ENCODE measurements around the gene GBA3.

Gene GBA3

GRCh38 chr4:22703912-22704311, 11.2 kb downstream of the GBA3 start:
- DNase-seq: no peak

DNA sequence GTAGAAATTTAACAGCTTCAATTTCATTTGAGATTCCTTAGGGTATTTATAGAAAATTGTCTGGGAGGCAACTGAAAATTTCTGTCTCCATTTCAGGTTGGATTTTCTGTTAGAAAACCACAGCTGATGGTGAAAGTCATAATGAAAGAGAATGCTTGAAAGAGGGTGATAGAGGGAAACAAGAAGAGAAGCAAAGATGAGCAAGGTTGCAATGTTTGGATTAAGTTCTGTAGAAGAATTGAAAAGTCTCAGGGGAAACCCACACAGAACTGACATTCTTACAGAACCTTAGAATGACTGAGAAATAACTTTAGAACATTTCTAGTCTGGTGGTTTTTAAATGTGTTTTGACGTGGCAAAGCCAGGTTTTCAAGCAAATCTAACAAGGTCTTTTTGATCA, 14.7 kb downstream of the GBA3 start:
- DNase-seq: no peak

DNA sequence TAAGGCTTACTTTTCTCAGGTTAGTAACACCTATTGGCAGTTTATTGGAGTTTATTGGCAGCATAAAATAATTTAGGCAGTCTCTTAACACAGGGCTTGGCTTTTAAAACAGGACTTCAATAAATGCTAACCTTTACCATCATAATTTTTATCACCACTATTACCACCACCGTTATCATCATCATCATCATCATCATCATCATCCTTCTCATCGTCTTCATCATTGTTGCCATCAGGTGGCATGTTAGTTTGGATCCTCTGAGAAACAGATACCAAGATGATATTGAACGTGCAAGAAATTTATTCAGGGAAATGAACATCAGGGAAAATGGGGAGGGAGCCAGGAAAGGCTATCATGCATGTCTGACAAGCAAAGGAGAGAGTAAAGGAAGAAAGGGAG, 16.2 kb downstream of the GBA3 start:
- DNase-seq: no peak

- no peak for DNase-seq
These were observed 19.4 kb downstream of the GBA3 start for GRCh38 chr4:22712105-22712504.

GRCh38 chr4:22712529-22712928, 19.8 kb downstream of the GBA3 start:
- no peak for DNase-seq

GRCh38 chr4:22713841-22714240, 21.1 kb downstream of the GBA3 start:
- no peak for DNase-seq

DNA sequence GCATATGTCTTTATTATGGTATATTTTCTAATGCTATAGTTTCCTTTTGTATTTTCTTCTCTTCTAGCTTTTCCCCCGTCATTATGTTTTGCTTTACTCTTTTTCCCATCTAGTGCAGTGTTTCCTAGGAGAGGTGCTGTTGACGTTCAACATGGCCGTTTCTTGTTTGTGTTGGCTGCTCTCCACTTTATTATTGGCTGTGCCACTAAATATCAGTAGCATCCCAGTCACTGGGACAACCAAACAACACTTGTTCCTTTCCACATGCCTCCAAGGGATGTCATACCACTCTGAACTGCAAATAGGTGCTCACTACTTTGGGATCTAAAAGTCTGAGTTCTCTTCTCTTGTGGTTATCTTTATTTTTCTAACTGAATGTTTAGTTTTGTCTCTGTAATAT, 26.5 kb downstream of the GBA3 start:
- DNase-seq: no peak

GRCh38 chr4:22720091-22720490, 27.4 kb downstream of the GBA3 start:
- no peak for DNase-seq

- DNase-seq: no peak
These were observed 28.5 kb downstream of the GBA3 start for GRCh38 chr4:22721204-22721603.

- DNase-seq: no peak
These were observed 37.3 kb downstream of the GBA3 start for GRCh38 chr4:22730021-22730420.

- DNase-seq: no peak
These were observed 41.1 kb downstream of the GBA3 start for GRCh38 chr4:22733816-22734215.

GRCh38 chr4:22736912-22737311, 44.2 kb downstream of the GBA3 start:
- DNase-seq: no peak

DNA sequence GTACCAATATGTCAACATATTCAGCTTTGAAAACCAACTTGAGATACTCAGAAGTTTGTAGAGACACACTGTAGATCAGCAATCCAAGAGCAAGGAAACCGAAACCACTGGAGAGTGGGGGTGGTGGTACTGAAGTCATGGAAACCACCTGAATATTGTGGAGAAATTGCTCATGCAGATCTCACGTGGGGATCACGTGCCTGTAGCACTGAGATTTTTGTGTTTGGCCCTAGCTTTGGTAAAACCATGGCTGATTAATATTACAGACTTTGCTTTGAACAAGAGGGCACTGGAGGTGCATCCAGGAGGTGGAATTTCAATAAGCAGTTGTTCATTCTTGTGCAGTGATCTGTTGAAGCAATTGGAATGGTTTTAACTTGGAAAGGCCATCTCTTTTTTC, 47.2 kb downstream of the GBA3 start:
- no peak for DNase-seq

GRCh38 chr4:22741744-22742143, 49.0 kb downstream of the GBA3 start:
- no peak for DNase-seq

- DNase-seq: no peak
These were observed 50.6 kb downstream of the GBA3 start for GRCh38 chr4:22743290-22743689.

DNA sequence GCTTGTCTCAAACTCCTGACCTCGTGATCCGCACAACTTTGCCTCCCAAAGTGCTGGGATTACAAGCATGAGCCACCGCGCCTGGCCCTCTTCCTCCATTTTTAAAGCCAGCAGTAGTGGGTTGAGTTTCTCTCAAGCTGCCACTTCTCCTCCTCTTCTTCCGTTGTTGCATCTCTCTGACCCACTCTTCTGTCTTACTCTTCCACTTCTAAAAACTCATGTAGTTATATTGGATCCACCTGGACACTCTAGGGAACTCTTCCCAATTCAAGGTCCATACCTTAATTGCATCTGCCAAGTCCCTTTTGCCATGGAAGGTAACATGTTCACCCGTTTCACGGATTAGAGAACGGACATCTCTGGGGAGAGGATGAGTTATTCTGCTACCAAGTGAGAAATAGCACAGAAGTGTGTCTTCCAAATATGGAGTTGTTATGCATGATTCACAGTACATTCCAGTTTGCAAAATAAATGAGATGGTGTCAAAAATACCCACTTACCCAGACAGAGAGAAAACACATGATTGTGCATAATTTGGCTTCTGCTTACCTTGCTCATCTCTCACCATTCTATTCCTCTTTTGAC, 51.8 kb downstream of the GBA3 start:
- no peak for DNase-seq

DNA sequence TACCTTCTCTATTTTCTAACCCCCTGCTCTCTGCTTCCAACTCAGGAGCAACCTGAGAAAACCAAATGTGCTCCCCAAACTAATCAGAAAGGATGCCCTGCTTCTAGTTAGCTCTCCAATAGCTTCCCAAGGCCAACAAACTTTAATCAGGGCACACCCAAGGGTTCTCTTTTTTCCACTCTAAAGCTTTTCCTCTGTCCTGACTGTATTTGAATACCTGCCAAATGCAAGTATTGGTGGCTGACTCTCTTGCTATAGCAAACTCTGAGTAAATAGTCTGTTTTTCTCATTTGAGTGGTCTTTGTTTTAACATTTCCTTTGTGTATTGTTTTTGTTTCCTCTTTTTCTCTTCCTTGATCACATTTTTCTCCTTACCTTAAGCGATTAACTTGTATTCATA, 52.5 kb downstream of the GBA3 start:
- no peak for DNase-seq

- no peak for DNase-seq
These were observed 61.4 kb downstream of the GBA3 start for GRCh38 chr4:22754116-22754515.

- no peak for DNase-seq
These were observed 69.8 kb downstream of the GBA3 start for GRCh38 chr4:22762548-22762947.

GRCh38 chr4:22764183-22764582, 71.4 kb downstream of the GBA3 start:
- no peak for DNase-seq

DNA sequence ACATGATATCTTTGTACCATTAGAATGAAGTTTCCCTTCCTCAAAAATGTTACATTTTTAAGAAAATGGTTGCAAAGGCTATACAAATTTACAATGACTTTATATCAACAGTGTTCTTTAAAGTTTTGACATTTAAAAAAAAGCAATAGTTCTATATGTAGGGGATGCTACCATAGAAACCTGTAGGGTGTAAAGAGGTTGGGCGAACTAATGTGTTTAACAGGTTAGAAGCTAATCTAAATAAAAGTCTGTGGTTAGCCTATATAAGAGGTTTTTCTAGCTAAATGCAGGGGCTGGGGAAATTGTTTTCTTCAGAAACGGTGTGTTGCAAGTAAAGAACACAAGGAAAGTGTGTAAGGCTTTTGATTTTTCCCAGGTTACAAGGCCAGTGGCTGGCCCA, 73.3 kb downstream of the GBA3 start:
- no peak for DNase-seq

- DNase-seq: no peak
These were observed 85.9 kb downstream of the GBA3 start for GRCh38 chr4:22778547-22779163.

GRCh38 chr4:22780317-22780716, 87.6 kb downstream of the GBA3 start:
- no peak for DNase-seq

- DNase-seq: no peak
These were observed 88.1 kb downstream of the GBA3 start for GRCh38 chr4:22780797-22781196.

DNA sequence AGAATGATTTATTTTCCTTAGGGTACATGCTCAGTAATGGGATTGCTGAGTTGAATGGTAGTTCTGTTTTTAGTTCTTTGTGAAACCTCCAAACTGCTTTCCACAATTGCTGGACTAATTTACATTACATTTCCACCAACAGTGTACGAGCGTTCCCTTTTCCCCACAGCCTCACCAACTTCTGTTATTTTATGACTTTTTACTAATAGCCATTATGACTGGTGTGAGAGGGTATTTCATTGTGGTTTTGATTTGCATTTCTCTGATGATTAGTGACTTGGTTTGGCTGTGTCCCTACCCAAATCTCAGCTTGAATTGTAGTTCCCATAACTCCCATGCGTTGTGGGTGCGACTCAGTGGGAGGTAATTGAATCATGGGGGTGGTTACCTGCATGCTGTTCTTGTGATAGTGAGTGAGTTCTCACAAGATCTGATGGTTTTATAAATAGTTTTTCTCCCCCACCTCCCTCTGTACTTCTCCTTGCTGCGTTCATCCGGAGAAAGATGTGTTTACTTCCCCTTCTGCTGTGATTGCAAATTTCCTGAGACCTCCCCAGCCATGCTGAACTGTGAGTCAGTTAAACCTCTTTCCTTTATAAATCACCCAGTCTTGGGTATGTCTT, 95.1 kb downstream of the GBA3 start:
- no peak for DNase-seq

Data from CD4-positive, alpha-beta T cell treated with Interleukin-10 for 1 hour (primary cell).